Esophagus mucosa (tissue), 1 donor: Measurements from ENCODE around the gene PDE6H. TPM values are rescaled to one million over a fixed set of nuclear protein-coding genes. Genes with fewer than 3 reads are reported as not detected.

Experiments used
- ATAC-seq: fragments of 200-7000 bp; cut with Tn5 transposase; one replicate; pipeline ENCODE4 v1.9.1; 2020
- total RNA-seq: library from RNA; stranded (reverse); gene quantifications from one replicate; pipeline ENCODE4 v1.2.4, GENCODE V29; 2023
- donor health status: DM: yes; HTN: yes; CAD: no.

The PDE6H gene
- total RNA-seq, 1 donor from 2014 or later: not detected

DNA sequence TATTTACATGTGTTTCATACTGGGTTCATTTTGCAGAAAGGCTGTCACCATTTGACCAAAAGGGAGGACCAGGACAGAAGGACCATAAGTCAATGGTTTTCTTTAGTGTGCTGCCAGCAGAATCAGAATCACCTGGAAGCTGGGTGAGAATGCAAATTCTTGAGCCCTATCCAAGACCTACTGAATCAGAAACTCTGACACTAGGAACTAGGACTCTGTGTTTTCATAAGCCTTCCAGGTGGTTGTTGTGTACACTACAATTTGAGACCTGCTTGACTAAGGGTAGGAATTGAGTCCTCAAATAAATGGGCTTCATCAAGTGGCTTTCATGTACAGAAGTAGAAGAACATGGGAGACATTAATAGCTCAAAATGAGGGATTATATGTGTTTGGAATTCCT lies 32.2 kb downstream of the PDE6H start:
- ATAC-seq: no peak

DNA sequence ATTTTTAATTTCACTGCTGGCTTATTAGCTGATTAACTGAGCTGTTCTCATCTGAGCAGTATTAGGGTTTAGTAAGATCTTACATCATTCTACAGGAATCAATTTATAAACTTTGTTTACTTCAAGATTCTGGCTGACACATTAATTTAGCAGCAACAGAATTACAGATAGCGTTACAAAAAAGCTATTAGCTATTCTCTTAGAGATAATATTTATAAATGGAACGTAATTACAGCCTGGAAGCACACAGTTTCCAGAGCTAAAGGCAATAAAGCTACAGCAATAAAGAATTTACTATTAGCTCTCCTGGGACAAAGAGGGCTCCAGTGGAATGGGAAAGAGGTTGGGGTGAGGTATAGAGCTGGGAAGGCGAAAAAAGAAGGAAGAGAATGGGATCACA lies 34.7 kb downstream of the PDE6H start:
- ATAC-seq: no peak

DNA sequence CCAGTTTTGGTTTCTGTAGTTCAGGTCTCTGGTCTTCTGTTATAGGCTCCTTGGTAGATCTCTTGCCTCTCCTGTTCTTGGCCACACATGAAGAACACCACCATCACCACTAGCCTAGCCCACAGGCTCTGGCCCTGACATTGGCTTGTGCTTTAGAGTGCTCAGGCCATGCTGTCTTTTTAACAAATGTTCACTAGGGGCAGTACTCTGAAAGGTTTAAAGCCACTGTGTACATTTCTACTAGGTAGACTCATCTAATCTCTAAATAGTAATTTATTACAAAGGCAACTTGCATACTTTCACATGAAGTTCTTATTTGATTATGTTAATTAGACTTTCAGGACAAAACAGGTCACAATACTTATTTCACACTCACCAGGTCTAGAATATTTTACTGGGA lies 38.3 kb downstream of the PDE6H start:
- peak; percentile 32 for ATAC-seq

DNA sequence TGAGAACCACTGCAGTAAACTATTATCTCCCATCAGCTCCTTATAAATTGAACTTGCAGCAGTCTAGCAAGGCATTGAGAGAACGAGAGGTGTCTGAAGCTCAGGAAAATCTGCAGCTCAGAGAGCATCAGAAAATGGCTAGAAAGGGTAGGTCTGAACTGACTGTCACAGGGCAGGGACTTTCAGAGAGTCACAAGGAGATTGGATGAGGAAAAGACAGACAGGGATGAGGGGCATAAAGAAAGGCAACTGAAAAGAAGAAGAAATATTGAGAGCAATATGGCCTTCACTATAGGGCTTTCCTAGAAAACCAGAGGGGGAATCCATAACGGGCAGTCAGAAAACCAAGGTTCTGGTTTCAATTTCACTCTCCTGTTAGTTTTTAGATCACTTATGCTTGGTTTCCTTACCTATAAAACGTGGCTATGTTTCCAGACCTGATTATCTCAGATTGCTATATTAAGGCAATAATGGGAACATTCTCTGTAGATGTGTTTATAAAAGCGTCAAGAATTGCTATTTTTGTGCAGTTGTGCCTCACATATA lies 40.9 kb downstream of the PDE6H start:
- no peak for ATAC-seq

DNA sequence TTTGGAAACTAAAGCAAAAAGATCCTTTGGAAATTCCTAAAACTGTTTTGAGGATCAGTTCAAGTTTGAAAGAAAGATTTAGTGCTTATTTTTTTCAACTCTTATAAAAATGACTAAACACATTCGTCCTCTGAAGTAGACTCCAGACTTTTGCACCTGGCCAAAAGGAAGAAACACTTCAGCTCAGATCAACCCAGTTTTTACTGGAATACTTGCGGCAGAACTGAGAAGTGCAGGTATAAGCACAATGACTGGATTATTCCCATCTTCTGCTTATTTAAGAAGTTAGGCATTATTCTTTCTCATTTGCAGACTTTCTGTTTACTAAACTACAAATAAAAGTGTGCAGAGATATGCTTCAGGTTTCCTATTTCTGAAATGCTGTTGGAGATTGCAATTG lies 41.9 kb downstream of the PDE6H start:
- ATAC-seq: no peak

DNA sequence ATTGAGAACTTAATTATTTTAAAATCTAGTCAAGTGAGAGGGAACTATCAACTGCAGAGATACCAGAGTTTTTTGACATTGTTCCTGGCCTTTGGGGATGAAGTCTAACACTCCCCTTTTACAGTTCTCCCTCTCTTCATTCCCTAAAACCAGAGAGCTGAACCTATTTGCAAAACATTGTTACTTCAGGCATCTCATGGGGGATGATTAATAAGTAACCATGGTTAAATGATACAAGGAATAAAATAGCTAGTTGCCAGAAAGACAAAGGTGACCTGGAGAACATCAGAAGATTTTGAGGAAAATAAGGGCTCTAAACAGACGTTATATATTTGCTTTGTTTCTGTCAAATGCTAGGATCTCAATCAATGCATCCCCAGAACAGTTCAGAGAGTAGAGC lies 42.3 kb downstream of the PDE6H start:
- ATAC-seq: no peak

DNA sequence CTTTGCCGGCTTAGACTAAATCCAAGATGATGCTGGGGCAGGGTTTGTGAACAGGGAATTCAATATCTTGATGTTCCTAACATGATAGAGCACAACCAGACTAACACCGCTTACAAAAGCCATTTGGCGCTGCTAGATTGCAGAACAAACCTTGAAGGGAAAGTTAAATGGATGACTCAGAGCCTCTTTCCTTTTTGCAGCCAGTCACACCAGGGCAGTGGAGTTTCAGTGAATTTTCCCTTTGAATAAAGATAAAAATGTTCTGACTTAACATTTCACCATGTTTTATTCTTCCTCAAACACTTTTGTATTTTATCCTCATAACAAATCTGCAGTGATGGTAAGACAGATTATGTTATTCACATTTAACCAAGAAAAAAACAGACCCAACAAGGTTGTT lies 47.3 kb downstream of the PDE6H start:
- ATAC-seq: no peak

Other genes with a start within 250 kb of the PDE6H start
- 28.5 TPM for gene WBP11, start 169.6 kb upstream of the PDE6H start, total RNA-seq
- gene C12orf60, start 169.4 kb upstream of the PDE6H start, total RNA-seq: 0.76 TPM
- not detected for gene SMCO3, start 158.9 kb upstream of the PDE6H start, total RNA-seq
- 0.08 TPM for gene ART4, start 129.5 kb upstream of the PDE6H start, total RNA-seq
- gene MGP, start 87.2 kb upstream of the PDE6H start, total RNA-seq: 16.7 TPM
- gene ERP27, start 34.5 kb upstream of the PDE6H start, total RNA-seq: 4.5 TPM
- 39.0 TPM for gene ARHGDIB, start 11.4 kb upstream of the PDE6H start, total RNA-seq
- 1.9 TPM for gene RERG, start 248.4 kb downstream of the PDE6H start, total RNA-seq